GM19463 (cell line): ENCODE data around the gene ARHGAP32.

Experiments
- ATAC-seq: cut with Tn5 transposase; IDR thresholded peaks from one replicate; pipeline ENCODE4 v1.9.1; 2021; ENCODE audit warnings: mild to moderate bottlenecking, moderate library complexity; ENCODE audit not compliant: unreplicated experiment

The ARHGAP32 gene

DNA sequence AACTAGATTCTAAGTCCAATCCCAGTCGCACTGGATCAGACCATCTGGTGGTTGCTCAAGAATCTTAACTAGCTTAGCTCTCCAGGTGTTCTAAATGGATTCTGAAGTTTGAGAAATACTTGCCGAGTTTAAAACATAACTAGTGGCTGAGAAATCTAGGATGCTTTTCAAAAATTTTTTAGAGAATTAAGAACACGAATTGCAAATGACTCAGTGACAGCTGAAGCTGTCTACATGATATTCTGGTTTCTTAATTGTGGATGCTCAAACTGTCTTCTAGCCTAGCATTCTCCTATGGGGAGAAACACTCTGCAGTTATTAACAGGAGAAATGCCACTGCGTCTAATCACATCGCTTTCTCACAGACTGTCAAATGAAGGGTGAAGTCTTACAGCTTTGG, 229.2 kb downstream of the ARHGAP32 start:
- ATAC-seq, result no peak

GRCh38 chr11:128961645-128962044, 230.5 kb downstream of the ARHGAP32 start:
- ATAC-seq, result no peak

GRCh38 chr11:128957202-128957482, 235.0 kb downstream of the ARHGAP32 start:
- no peak for ATAC-seq

- no peak for ATAC-seq
Observed at GRCh38 chr11:128956401-128957201, 235.5 kb downstream of the ARHGAP32 start.

DNA sequence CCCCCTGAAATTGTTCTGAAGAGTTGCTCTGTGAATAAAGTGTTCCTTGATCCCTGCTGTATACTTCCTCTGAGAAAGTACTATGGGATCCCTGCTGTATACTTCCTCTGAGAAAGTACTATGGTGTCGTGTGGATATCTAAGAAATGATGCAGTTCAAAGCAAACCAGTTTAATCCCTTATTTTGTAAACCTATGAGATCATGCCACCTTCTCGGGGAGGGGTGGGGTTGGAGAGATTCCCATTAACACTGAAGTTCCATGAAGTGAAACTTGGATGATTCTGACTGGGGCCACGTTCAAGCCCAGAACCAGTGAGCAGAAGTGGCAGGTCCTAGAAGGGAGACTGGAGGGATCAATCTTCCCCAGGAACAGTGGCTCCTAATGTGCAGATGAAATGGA, 236.5 kb downstream of the ARHGAP32 start:
- ATAC-seq, result no peak

DNA sequence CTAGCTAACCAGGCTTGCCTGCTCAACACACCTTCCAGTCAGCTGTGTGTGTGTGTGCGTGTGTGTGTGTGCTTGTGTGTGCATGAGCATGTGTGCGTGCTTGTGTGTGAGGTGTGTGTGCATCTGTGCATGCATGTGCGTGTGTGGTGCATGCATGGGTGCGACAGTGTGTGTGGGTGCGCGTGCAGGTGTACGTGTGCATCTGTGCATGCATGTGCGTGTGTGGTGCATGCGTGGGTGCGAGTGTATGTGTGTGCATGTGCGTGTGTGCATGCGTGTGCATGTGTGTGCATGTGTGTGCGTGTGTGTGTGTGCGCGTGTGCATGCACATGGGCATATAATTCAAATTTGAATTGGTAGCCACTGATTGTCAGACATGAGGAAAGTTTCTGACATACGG, 239.0 kb downstream of the ARHGAP32 start:
- no peak for ATAC-seq

- no peak for ATAC-seq
Observed at GRCh38 chr11:128949791-128950454, 242.2 kb downstream of the ARHGAP32 start.

DNA sequence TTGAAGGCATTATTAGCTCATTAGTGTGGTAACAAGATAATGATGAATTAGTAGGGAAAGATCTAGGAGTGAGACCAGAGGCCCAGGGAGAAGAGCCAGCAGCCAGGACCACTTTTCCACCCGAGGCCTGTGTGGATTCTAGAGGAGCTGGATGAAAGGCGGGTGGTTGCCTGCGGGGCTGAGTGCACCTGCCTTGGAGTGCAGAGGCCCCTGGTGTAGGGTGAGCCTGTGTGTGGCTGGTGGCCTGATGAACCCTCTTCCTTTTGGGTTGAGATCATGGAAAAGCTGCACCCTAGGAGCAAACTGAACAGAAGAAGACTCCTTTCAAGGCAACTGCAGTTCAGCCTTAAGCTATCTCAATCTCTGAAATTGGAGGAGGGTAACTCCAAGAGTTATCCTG, 243.5 kb downstream of the ARHGAP32 start:
- no peak for ATAC-seq

- ATAC-seq, result no peak
Observed at GRCh38 chr11:128947773-128948172, 244.4 kb downstream of the ARHGAP32 start.

DNA sequence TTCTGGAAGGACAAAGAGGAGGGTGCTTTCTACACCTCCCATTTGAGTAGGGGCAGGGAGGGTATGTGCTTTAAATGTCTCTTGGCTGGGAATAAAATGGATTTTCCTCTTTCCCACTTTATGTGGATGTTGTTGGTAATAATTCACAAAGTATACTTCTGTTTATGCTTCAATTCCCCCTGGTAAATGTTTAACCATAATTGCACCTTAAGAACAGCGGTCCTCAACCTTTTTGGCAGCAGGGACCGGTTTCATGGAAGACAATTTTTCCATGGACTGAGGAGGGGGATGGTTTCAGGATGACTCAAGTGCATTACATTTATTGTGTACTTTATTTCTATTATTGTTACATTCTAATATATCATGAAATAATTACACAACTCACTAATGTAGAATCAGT, 245.5 kb downstream of the ARHGAP32 start:
- no peak for ATAC-seq

DNA sequence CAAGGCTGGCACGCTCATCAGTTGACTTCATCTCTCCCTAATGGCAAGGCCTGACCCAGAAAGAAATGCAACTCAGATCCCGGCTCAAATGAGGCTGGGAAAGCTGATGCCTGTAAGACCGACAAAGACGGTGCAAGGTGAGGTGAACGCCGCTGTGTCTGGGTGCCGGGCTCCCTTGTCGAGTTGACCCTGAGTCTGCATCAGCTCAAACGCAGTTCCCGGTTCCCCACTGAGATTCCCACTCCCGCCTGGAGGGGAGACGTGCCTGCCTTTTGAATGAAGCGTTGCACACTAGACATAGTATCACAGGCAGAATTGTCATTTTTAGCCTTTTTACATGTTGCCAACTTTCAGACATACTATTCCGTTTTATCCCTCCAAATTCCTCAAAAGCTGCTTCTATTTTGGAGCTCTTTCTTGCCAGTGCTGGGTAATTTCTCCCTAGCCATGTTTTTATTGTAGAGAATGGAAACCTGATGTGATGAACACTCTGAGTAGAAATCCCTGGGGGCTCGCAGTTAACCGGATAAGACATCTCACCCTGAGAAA, 248.6 kb downstream of the ARHGAP32 start:
- ATAC-seq, result no peak

GRCh38 chr11:128942817-128943427, 249.2 kb downstream of the ARHGAP32 start, which contains the start of gene TP53AIP1:
TP53AIP1 (minus strand) TSS chr11:128942871; CDS start chr11:128937818, 5,053 bp downstream.
- ATAC-seq, result no peak

DNA sequence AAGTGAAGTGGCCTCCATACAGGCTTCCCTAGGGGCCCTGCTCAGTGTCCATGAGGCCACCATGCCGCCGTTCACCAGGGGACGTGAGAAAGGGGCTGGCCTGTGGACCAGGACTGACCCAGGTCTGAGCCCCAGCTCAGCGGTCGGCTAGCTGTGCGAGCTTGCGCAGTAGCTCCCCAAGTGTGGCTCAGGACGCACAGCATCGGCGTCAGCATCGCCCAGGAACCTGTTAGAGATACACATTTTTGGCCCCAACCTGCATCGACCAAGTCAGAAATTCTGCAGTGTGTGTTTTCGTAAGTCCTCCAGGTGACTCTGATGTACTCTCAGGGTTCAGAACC, 249.9 kb downstream of the ARHGAP32 start:
- no peak for ATAC-seq

DNA sequence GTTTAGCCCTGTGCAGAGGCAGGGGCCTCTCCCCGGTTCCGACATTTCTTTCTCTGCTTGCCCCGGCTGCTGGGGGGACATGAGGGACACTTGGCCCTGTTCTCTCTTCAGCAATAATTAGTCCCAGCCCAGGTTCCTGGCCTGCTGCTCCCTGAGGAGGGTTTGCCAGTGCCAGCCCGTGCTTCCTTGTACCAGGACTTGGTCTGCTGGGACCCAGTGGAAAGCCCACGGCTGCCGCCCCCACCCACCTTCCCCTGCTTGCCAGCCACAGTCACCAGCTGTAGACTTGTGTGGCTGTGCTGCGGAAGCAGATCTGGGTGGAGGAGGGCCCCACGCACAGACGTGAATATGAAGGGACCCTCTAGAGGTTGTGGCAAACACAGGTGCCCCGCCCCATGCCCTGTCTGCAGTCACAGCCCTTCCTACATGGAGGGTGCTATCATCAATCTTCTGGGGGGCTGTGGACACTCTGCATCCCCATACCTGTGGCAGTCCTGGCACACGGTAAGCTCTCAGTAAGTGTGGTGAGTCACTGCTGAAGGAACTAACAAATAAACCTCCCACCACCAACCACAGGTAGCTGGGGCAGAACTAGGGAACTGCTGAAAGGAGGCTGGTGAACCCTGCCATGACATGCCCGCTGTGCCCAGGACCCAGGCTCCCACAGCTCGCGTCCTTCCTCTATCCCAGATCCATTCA, 250.4 kb downstream of the ARHGAP32 start:
- ATAC-seq, result no peak

DNA sequence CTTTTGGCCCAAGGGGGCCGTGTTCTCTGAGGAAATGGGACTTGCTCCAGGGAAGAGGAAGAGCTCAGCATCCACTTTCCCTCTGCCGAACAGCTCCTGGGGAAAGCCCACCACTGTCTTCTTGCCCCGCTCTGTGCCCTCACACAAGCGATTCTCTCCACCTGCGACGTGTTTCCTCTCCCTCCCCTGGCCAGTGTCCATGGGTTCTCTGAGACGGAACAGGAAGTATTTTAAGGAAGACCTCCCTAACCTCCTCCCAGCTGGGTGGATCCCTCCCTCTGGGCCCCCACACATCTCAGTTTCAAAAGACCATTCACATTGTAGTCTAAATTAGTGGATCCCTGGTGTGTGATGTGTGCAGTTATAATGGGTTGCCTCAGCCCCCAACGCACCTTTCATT, 251.0 kb downstream of the ARHGAP32 start:
- ATAC-seq, result no peak

DNA sequence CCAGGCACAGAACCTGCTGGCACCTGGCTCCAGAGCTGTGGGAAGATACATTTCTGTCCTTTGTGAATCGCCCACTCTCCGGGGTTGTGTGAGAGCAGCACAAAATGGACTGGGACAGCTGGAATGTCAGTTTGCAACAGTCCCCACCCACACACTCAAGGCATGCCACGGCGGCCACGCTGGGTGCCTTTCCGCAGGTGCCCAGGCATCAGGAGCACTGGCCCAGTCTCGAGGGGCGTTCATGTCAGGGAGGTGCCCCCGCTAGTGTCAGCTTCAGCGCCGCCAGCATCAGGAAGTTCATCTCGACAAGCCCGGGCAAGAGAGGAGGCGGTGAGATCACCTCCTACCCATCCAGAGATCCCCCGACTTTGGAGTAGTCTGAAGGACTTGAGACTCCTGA, 251.5 kb downstream of the ARHGAP32 start:
- no peak for ATAC-seq

- no peak for ATAC-seq
Observed at GRCh38 chr11:128940156-128940555, 252.0 kb downstream of the ARHGAP32 start.

DNA sequence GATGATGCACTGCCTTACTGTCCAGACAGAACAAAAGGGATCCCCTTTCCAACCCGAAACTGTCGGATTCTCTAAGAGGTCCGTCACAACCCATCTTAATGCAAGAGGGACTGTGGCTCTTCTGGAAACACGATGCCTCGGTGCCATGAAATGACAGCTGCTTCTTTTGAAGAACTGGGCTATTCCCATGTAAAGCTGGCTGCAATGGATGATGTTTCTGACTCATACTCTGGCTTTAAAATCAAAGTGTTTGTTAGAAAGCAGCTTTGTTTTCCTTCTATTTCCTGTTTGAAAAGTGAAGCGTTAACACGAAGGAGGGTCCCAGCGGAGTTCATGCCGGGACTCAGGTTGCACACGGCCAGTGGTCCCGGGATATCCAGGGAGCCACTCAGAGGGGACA, 252.5 kb downstream of the ARHGAP32 start:
- ATAC-seq, result no peak

GRCh38 chr11:128938156-128938885, 253.8 kb downstream of the ARHGAP32 start:
- ATAC-seq, result no peak

DNA sequence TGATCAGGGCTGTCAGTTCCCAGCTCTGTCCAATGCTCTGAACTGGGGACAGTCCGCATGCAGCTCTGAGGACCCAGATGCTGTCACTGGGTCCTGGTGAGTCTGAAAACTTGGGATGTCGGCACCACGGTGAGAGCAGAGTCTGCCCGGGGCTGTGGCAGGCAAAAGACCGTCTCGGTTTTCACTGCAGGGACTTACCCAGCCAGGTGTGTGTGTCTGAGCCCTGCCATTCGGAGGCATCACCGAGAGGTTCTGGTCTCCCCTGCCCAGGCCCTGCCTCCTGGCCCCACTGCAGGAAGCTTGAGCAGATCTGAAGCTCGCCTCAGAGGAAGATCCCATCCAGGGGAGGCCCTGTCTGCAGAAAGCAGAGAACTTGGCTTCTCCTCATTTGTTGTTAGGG, 254.6 kb downstream of the ARHGAP32 start:
- no peak for ATAC-seq
